Ovary (tissue), 9 donors: ENCODE measurements around the gene LYST. TPM values are rescaled to one million over a fixed set of nuclear protein-coding genes. Genes with fewer than 3 reads are reported as not detected.
"Not testable (repeated sequence)": the region's sequence is repeated elsewhere in the genome, so short reads cannot be mapped to it uniquely, and the experiment has no call there.

Source experiments
- DNase-seq, 5 donors: peaks; one replicate each; pipeline ENCODE4 v3.0.0-alpha.2; 2019 to 2020
- H3K27ac ChIP-seq, 2 donors: fragments of 200-600 bp; one replicate each; pipeline versions ENCODE4 v1.5.1 to v1.8.0; 2019 to 2022
- H3K27me3 ChIP-seq: fragments of 200-600 bp; one replicate; pipeline ENCODE4 v1.8.0; 2022
- H3K36me3 ChIP-seq: fragments of 200-600 bp; sonication (generic); one replicate; pipeline ENCODE4 v1.5.1; 2019
- H3K4me1 ChIP-seq: one replicate; pipeline ENCODE4 v1.8.1; 2013; ENCODE audit warnings: mild to moderate bottlenecking, moderate library complexity; ENCODE audit not compliant: insufficient read depth
- H3K4me3 ChIP-seq: fragments of 200-600 bp; sonication (generic); one replicate; pipeline ENCODE4 v1.5.1; 2017
- H3K9me3 ChIP-seq, 2 donors: fragments of 200-600 bp in 1 of 2; sonication (generic) in 1 of 2; one replicate each; pipeline versions ENCODE4 v1.5.1 to v1.8.1; 2013 to 2019; ENCODE audit warnings: mild to moderate bottlenecking in 1 of 2, moderate library complexity in 1 of 2
- CTCF ChIP-seq, 3 donors: fragments of 450-650 bp in 2 of 3; fragments of 200-600 bp in 1 of 3; IDR thresholded peaks; one replicate each; pipeline versions ENCODE4 v1.5.1 to v1.8.0; 2016 to 2022; ENCODE audit warnings: antibody characterized with exemption in 3 of 3, mild to moderate bottlenecking in 1 of 3
- EP300 ChIP-seq: sonication (generic); formaldehyde crosslinking; IDR thresholded peaks from one replicate; pipeline ENCODE4 v1.6.1; 2017; ENCODE audit warnings: antibody characterized with exemption
- POLR2A ChIP-seq: fragments of 450-650 bp; IDR thresholded peaks from one replicate; pipeline ENCODE4 v1.6.1; 2017; ENCODE audit warnings: antibody characterized with exemption, mild to moderate bottlenecking, moderate library complexity
- WGBS, 3 donors: extraction: QIAGEN DNeasy Blood & Tissue Kit in 1 of 3; methylation state at CpG; one replicate each; pipeline versions ENCODE4 v1.1.5 to v1.1.7; 2013 to 2017; 5-methylcytosine and 5-hydroxymethylcytosine counted together
- intact Hi-C, 4 donors: fragments of 100-400 bp; cut with DNase I; formaldehyde crosslinking; loops; one replicate each; pipeline versions ENCODE4 v1.11.0 to v1.15.1; 2022 to 2023
- polyA plus RNA-seq, 2 donors: library from polyadenylated mRNA; stranded (reverse); fragments of 200-250 nt in 1 of 2; fragments of 350-450 nt in 1 of 2; fragmentation: Illumina TruSeq in 1 of 2; extraction: RNeasy Lipid Tissue Mini Kit (QIAGEN cat#74804) in 1 of 2; gene quantifications; one replicate each; pipeline ENCODE4 v1.2.3, GENCODE V29; 2013 to 2014
- total RNA-seq, 7 donors: library from RNA; depleted of rRNA in 2 of 7; stranded (reverse); fragments of >200 nt in 2 of 7; fragmentation: NEBNext Ultra II Directional in 3 of 7; extraction: Animal tissue kit (Norgen Biotek cat#: 25700) in 3 of 7; gene quantifications; one replicate each; pipeline versions ENCODE4 v1.1.0 to v1.2.4, GENCODE V29; 2016 to 2023
- donor health status: DM: no; HTN: no; CAD: no; lungs with moderate emphysema.
- donor health status: DM: no; HTN: no; CAD: no.
- donor health status: Bipolar disorder and iron deficiency.
- donor health status: DM: yes; HTN: yes; CAD: no.
- donor health status: DM: no; HTN: no; CAD: no.
- donor health status: DM: yes; HTN: yes; CAD: no.

The LYST gene
- total and polyA plus RNA-seq, 9 donors: 6.8 to 29.2 (median 21.7) TPM

- 27 to 58% (median 45%) methylated on average over 1 of the region's 1 CpG for WGBS, 3 donors
- TF ChIP-seq POLR2A: no peak
- no peak for TF ChIP-seq EP300
- no peak for TF ChIP-seq CTCF (IDR thresholded peaks at IDR 0.05)
- no peak overlapping the region for H3K4me3 ChIP-seq
Observed at GRCh38 chr1:235855811-235856429, 10.8 kb downstream of the LYST start.

GRCh38 chr1:235854347-235854746 lies 12.4 kb downstream of the LYST start:
- Histone ChIP-seq H3K9me3 (no peaks in the 10 kb centered on the region), H3K27me3 (no peaks in the 10 kb centered on the region), H3K4me3 (no peak overlapping the region), H3K27ac (no peak overlapping the region), H3K4me1 (no peaks in the 10 kb centered on the region), H3K36me3 (no peaks in the 10 kb centered on the region)
- intact Hi-C loops: no loop called here
- 90 to 93% (median 93%) methylated on average over 3 of the region's 3 CpGs for WGBS, 3 donors
- DNase-seq: no peak
- no peak for TF ChIP-seq EP300
- TF ChIP-seq CTCF (IDR thresholded peaks at IDR 0.05): no peak
- no peak for TF ChIP-seq POLR2A

More at GRCh38 chr1:235855811-235856429, 10.8 kb downstream of the LYST start:
- Histone ChIP-seq H3K4me1 (no peaks in the 10 kb centered on the region), H3K9me3 (no peaks in the 10 kb centered on the region), H3K36me3 (no peaks in the 10 kb centered on the region), H3K27me3 (no peaks in the 10 kb centered on the region), H3K27ac (no peak overlapping the region)
- intact Hi-C loops: no loop called here
- DNase-seq: no peak

GRCh38 chr1:235853653-235854052 lies 13.1 kb downstream of the LYST start:
- Histone ChIP-seq H3K9me3 (no peaks in the 10 kb centered on the region), H3K27ac (no peak overlapping the region), H3K27me3 (no peaks in the 10 kb centered on the region), H3K36me3 (no peaks in the 10 kb centered on the region), H3K4me3 (no peak overlapping the region), H3K4me1 (no peaks in the 10 kb centered on the region)
- no peak for DNase-seq
- 85 to 93% (median 91%) methylated on average over 7 of the region's 7 CpGs for WGBS, 3 donors
- TF ChIP-seq EP300: no peak
- intact Hi-C loops: no loop called here

- TF ChIP-seq POLR2A: no peak
- no peak for TF ChIP-seq CTCF (IDR thresholded peaks at IDR 0.05)
- TF ChIP-seq EP300: no peak
- no peak for DNase-seq
- Histone ChIP-seq H3K9me3 (no peaks in the 10 kb centered on the region), H3K27me3 (no peaks in the 10 kb centered on the region), H3K36me3 (no peaks in the 10 kb centered on the region), H3K4me3 (no peak overlapping the region), H3K27ac (no peak overlapping the region), H3K4me1 (no peaks in the 10 kb centered on the region)
- 15 to 26% (median 23%) methylated on average over 3 of the region's 3 CpGs for WGBS, 3 donors
- intact Hi-C loops: no loop called here
Observed at GRCh38 chr1:235852887-235853286, 13.8 kb downstream of the LYST start.

- intact Hi-C loops: no loop called here
- H3K27ac ChIP-seq: no peak overlapping the region
- no peaks in the 10 kb centered on the region for H3K36me3 ChIP-seq
- no peaks in the 10 kb centered on the region for H3K9me3 ChIP-seq
- 93 to 97% (median 94%) methylated on average over 3 of the region's 3 CpGs for WGBS, 3 donors
- H3K27me3 ChIP-seq: no peaks in the 10 kb centered on the region
- DNase-seq: no peak
- no peaks in the 10 kb centered on the region for H3K4me1 ChIP-seq
- no peak overlapping the region for H3K4me3 ChIP-seq
- TF ChIP-seq CTCF (IDR thresholded peaks at IDR 0.05): no peak
- no peak for TF ChIP-seq EP300
- TF ChIP-seq POLR2A: no peak
Observed at GRCh38 chr1:235851939-235852338, 14.8 kb downstream of the LYST start.

- H3K4me3 ChIP-seq, H3K27me3 ChIP-seq, H3K4me1 ChIP-seq, H3K9me3 ChIP-seq, H3K36me3 ChIP-seq, intact Hi-C loops, DNase-seq, H3K27ac ChIP-seq: not testable (repeated sequence)
- WGBS, 3 donors: 91 to 95% (median 93%) methylated on average over 3 of the region's 3 CpGs
Observed at GRCh38 chr1:235848251-235848650, 18.5 kb downstream of the LYST start.

- H3K9me3 ChIP-seq, intact Hi-C loops, H3K4me1 ChIP-seq, H3K4me3 ChIP-seq, H3K27ac ChIP-seq, H3K36me3 ChIP-seq, DNase-seq, H3K27me3 ChIP-seq: not testable (repeated sequence)
- 63 to 85% (median 77%) methylated on average over 5 of the region's 5 CpGs for WGBS, 3 donors
Observed at GRCh38 chr1:235845656-235846107, 21.0 kb downstream of the LYST start.
